ENCODE data around the gene RARRES2. TPM values are rescaled to one million over a fixed set of nuclear protein-coding genes. Genes with fewer than 3 reads are reported as not detected.
A peak's percentile ranks its signal among the peaks of the same experiment; 100 is the strongest.

RARRES2 gene
- total and polyA plus RNA-seq, 2 of the 13 experiments (the other 11 are each of a cell fraction or from before 2014, with no cell fraction given) = 134 to 172 TPM

DNA sequence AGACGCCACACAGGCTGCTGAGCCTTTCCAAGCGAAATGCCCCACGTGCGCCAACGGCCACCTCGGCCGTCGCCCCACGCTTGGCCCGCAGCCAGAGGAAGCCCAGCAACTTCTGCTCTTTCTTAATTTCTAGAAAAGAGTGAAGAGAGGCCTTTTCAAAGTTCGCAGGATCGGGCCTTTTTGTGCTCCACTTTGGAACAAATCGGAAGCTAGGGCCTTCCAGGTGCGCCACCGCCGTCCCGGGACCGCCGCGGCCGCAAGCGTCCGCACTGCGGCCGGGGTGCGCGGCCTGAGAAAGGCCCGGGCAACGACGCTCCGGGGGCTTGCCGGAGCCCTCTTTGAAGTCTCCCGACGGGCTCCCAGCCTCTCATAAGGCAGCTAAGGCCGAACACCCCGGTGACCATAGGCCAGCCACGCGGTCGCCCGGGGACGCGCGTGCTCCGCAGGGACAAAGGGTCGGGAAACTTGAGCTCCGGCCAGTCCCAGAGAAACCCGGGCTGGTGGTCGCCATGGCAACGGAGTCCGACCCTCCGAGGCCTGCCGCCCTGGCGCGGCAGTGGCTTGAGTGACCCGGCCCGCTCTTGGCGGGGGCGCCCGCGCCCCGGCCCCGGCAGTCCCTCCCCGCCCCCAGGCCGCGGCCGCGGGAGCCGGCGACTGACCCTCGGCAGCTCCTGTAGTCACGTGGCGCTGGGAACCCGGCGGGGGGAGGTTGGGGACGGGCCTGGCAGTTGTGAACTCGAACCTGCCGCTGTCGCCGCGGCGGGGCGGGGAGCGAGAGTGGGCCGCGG is 26.9 kb upstream of the RARRES2 start, which contains the start of gene REPIN1 (continued):
- peak; percentile 83; the same call in 1 of the 2 replicates for TF ChIP-seq ZNF747 (CRISPR knock-in tag; IDR thresholded peaks at IDR 0.05; ENCODE audit: borderline replicate concordance)
- TF ChIP-seq CC2D1A (CRISPR knock-in tag; IDR thresholded peaks at IDR 0.05) = no peak
- peak; percentile 76; the same call in 1 of the 2 replicates for TF ChIP-seq ZNF879 (CRISPR knock-in tag; IDR thresholded peaks at IDR 0.05)
- TF ChIP-seq REXO4 (CRISPR knock-in tag; IDR thresholded peaks at IDR 0.05; ENCODE audit: borderline replicate concordance) = no peak; the same call in 1 of the 2 replicates
- peak; percentile 81 for TF ChIP-seq ZNF232 (CRISPR knock-in tag; IDR thresholded peaks at IDR 0.05; ENCODE audit: borderline replicate concordance)
- TF ChIP-seq ONECUT2 (CRISPR knock-in tag; IDR thresholded peaks at IDR 0.05) = no peak
- TF ChIP-seq, protein P1, sequence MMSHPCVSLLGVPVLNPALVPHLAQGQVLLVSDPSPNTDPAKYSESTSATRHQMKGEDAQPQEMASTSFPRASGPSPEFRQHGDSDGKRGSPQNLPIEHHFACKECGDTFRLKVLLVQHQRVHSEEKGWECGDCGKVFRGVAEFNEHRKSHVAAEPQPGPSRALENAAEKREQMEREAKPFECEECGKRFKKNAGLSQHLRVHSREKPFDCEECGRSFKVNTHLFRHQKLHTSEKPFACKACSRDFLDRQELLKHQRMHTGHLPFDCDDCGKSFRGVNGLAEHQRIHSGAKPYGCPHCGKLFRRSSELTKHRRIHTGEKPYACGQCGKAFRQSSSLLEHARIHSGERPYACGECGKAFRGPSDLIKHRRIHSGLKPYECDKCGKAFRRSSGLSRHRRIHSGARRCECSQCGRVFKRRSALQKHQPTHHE (CRISPR knock-in tag; IDR thresholded peaks at IDR 0.05; ENCODE audit: borderline replicate concordance) = peak; percentile 71; the same call in 1 of the 2 replicates
- TF ChIP-seq, protein P2, sequence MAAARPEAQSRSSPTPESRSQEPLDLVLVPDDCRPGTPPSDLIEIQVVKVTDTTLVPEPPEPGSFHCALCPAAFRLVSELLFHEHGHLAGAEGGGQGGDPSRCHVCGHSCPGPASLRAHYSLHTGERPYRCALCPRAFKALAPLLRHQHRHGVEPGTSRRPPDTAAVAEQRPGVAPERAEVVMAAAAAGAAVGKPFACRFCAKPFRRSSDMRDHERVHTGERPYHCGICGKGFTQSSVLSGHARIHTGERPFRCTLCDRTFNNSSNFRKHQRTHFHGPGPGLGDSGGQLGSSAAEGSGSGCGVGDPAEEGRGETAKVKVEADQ (CRISPR knock-in tag; IDR thresholded peaks at IDR 0.05; ENCODE audit: borderline replicate concordance) = no peak
- TF ChIP-seq FOXJ3 (CRISPR knock-in tag; IDR thresholded peaks at IDR 0.05; ENCODE audit: borderline replicate concordance) = peak; percentile 33; the same call in 1 of the 2 replicates
- no peak for TF ChIP-seq JUND (CRISPR knock-in tag; IDR thresholded peaks at IDR 0.05)
- TF ChIP-seq ZSCAN21 (CRISPR knock-in tag; IDR thresholded peaks at IDR 0.05; ENCODE audit: borderline replicate concordance) = peak; percentile 53
- TF ChIP-seq TBX3 (IDR thresholded peaks at IDR 0.05; ENCODE audit: borderline replicate concordance) = peak; percentile 46; the same call in 1 of the 2 replicates
- TF ChIP-seq, protein P3, sequence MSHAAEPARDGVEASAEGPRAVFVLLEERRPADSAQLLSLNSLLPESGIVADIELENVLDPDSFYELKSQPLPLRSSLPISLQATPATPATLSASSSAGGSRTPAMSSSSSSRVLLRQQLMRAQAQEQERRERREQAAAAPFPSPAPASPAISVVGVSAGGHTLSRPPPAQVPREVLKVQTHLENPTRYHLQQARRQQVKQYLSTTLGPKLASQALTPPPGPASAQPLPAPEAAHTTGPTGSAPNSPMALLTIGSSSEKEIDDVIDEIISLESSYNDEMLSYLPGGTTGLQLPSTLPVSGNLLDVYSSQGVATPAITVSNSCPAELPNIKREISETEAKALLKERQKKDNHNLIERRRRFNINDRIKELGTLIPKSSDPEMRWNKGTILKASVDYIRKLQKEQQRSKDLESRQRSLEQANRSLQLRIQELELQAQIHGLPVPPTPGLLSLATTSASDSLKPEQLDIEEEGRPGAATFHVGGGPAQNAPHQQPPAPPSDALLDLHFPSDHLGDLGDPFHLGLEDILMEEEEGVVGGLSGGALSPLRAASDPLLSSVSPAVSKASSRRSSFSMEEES (CRISPR knock-in tag; IDR thresholded peaks at IDR 0.05) = peak; percentile 83; the same call in 1 of the 2 replicates
- TF ChIP-seq ZNF20 (CRISPR knock-in tag; IDR thresholded peaks at IDR 0.05) = no peak
- peak; percentile 75; the same call in 1 of the 2 replicates for TF ChIP-seq UBTF (CRISPR knock-in tag; IDR thresholded peaks at IDR 0.05)
- TF ChIP-seq NFE2 (CRISPR knock-in tag; IDR thresholded peaks at IDR 0.05) = no peak
- TF ChIP-seq ZNF121 (CRISPR knock-in tag; IDR thresholded peaks at IDR 0.05) = no peak
- peak; percentile 70 for TF ChIP-seq MED1 (CRISPR knock-in tag; IDR thresholded peaks at IDR 0.05)
- TF ChIP-seq U2AF1 (optimal IDR thresholded peaks at IDR 0.05; ENCODE audit: low read depth, low read length) = peak; percentile 83
- TF ChIP-seq ZNF781 (CRISPR knock-in tag; IDR thresholded peaks at IDR 0.05; ENCODE audit: borderline replicate concordance, not compliant biosample characterization) = no peak
- peak; percentile 69; the same call in 1 of the 2 replicates for TF ChIP-seq NCOA1 (CRISPR knock-in tag; IDR thresholded peaks at IDR 0.05)
- TF ChIP-seq ZNF496 (CRISPR knock-in tag; IDR thresholded peaks at IDR 0.05; ENCODE audit: insufficient replicate concordance) = no peak
- TF ChIP-seq RELA (CRISPR knock-in tag; IDR thresholded peaks at IDR 0.05) = no peak
- no peak for TF ChIP-seq MTA3 (CRISPR knock-in tag; IDR thresholded peaks at IDR 0.05)

All from HepG2 (cell line).